ENCODE data around the gene ASB9. TPM values are rescaled to one million over a fixed set of nuclear protein-coding genes. Genes with fewer than 3 reads are reported as not detected.

The ASB9 gene
- total RNA-seq, 6 experiments from 2014 or later = 0.41 to 0.94 (median 0.58) TPM

DNA sequence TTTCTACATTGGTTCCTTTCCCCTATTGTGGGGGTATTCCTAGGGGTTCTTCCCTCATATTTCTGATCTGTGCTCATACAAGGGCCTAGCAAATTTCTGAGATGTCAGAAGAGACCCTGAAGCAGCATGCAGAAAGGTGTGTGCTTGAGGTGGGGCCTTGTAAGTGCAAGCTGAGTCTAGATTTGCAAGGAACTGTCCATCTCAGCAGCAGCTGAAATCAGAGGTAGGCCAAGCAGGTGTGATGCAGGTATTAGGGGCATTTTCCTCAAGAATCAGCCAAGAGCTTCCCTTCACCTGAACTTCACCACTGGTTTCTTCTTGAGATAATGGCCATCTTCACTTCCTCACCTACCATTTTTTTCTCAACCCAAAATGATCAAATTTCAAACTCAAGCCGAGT lies 45.1 kb downstream of the ASB9 start:
- H3K36me3 Mint-ChIP-seq (ENCODE audit: low read depth) = no peaks in the 10 kb centered on the region

DNA sequence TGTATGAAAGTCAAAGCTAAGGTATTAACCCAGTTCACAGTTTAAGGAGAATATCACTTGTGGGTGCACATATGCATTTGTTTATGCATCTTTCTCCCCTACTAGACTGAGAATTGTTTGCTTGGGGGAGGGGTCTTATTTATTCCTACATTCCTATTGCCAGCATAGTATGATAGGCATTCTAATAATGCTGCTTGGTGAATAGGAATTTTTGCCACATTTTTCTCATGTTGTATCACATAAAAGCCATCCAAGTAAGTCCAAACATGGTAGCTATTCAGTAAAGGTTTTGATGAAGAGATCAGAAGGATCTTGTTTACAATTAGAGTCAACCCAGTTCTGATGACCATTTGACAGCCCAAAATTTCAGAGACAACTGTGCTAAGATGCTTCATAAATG lies 48.6 kb downstream of the ASB9 start:
- H3K9me3 Mint-ChIP-seq = no peaks in the 10 kb centered on the region
- H3K27me3 Mint-ChIP-seq (ENCODE audit: insufficient read depth) = peaks cover 3% of the 10 kb centered on the region; the same call in 1 of the 2 replicates

More for the DNA sequence above, 45.1 kb downstream of the ASB9 start:
- Mint-ChIP-seq H3K27ac (no peak overlapping the region), H3K27me3 (ENCODE audit: insufficient read depth) (peaks cover 4% of the 10 kb centered on the region; the same call in 1 of the 2 replicates), H3K4me3 (no peak overlapping the region), H3K4me1 (ENCODE audit: low read depth) (peaks cover 7% of the 10 kb centered on the region), H3K9me3 (no peaks in the 10 kb centered on the region)
- TF ChIP-seq, protein P1, sequence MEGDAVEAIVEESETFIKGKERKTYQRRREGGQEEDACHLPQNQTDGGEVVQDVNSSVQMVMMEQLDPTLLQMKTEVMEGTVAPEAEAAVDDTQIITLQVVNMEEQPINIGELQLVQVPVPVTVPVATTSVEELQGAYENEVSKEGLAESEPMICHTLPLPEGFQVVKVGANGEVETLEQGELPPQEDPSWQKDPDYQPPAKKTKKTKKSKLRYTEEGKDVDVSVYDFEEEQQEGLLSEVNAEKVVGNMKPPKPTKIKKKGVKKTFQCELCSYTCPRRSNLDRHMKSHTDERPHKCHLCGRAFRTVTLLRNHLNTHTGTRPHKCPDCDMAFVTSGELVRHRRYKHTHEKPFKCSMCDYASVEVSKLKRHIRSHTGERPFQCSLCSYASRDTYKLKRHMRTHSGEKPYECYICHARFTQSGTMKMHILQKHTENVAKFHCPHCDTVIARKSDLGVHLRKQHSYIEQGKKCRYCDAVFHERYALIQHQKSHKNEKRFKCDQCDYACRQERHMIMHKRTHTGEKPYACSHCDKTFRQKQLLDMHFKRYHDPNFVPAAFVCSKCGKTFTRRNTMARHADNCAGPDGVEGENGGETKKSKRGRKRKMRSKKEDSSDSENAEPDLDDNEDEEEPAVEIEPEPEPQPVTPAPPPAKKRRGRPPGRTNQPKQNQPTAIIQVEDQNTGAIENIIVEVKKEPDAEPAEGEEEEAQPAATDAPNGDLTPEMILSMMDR (IDR thresholded peaks at IDR 0.05) = no peak
- no peak for DNase-seq

DNA sequence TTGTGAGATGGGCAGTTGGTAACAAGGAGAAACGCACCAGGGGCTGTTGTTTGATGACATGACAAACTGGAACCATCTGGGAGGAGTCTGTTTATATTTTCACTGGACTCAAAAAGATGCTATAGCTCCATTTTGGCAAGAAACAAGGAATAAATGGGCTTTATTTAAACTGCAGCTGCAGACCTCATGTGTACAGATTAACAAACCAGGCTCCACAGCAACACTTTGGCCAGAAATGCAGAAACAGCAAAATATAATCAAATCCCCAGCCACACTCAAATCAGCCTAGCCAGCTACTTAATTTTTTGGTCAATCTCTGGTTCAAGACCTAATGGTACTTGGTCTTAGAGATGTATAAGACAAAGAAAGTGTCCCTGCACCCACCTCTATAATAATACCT lies 52.7 kb downstream of the ASB9 start:
- H3K27me3 Mint-ChIP-seq (ENCODE audit: insufficient read depth) = peaks cover 2% of the 10 kb centered on the region
- H3K27ac Mint-ChIP-seq = no peak overlapping the region
- no peaks in the 10 kb centered on the region for H3K36me3 Mint-ChIP-seq (ENCODE audit: low read depth)
- H3K4me1 Mint-ChIP-seq (ENCODE audit: low read depth) = peaks cover 7% of the 10 kb centered on the region
- no peaks in the 10 kb centered on the region for H3K9me3 Mint-ChIP-seq
- H3K4me3 Mint-ChIP-seq = no peak overlapping the region
- DNase-seq = no peak
- TF ChIP-seq, protein P1 (IDR thresholded peaks at IDR 0.05) = no peak

More for the DNA sequence above, 48.6 kb downstream of the ASB9 start:
- TF ChIP-seq, protein P1 (IDR thresholded peaks at IDR 0.05) = no peak
- Mint-ChIP-seq H3K36me3 (ENCODE audit: low read depth) (no peaks in the 10 kb centered on the region), H3K4me3 (no peak overlapping the region), H3K27ac (no peak overlapping the region), H3K4me1 (ENCODE audit: low read depth) (peaks cover 7% of the 10 kb centered on the region)
- DNase-seq = no peak

DNA sequence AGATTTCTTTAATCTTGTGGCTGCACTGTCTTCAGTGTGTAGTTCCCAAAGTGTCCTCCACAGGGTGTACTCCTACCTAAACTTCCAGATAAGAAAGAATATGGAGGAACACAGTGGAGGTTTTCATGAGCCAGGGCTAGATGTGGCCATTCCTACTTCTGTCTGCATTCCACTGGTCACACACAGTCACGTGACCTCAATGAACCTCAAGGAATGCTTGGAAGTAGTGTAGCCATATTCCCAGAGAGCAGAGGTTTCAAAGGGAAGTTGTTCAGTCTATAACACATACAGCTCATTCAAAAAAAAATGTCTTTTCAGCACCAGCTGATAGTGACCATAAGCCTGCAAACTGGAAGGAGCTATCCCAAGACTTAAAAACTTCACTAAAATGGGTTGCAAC lies 53.6 kb downstream of the ASB9 start:
- peaks cover 2% of the 10 kb centered on the region for H3K27me3 Mint-ChIP-seq (ENCODE audit: insufficient read depth)
- no peaks in the 10 kb centered on the region for H3K9me3 Mint-ChIP-seq
- H3K36me3 Mint-ChIP-seq (ENCODE audit: low read depth) = no peaks in the 10 kb centered on the region
- no peak for DNase-seq
- H3K27ac Mint-ChIP-seq = no peak overlapping the region
- TF ChIP-seq, protein P1 (IDR thresholded peaks at IDR 0.05) = no peak
- H3K4me3 Mint-ChIP-seq = no peak overlapping the region
- peaks cover 7% of the 10 kb centered on the region for H3K4me1 Mint-ChIP-seq (ENCODE audit: low read depth)

DNA sequence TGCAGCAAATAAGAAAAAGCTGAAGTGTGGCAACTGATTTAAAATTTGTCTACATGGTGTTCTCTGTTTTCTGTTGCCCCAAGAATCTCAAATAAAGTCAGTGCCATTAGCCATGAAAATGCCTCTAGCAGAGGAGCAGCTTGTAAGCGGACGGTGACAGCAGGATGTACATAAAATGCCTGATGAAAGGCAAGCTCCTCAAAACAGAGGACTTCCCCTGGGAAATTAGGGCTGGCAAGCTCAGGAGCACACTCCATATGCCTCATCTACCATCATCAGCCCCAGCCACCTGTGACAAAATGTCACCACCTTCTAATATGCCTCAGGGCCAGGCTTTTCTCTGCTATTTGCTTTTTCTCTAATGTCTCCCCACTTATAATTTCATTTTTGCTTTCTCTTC lies 54.5 kb downstream of the ASB9 start:
- Mint-ChIP-seq H3K9me3 (no peaks in the 10 kb centered on the region), H3K4me1 (ENCODE audit: low read depth) (no peaks in the 10 kb centered on the region), H3K4me3 (no peak overlapping the region), H3K36me3 (ENCODE audit: low read depth) (no peaks in the 10 kb centered on the region), H3K27ac (no peak overlapping the region), H3K27me3 (ENCODE audit: insufficient read depth) (peaks cover 2% of the 10 kb centered on the region)
- DNase-seq = no peak
- TF ChIP-seq, protein P1 (IDR thresholded peaks at IDR 0.05) = no peak

DNA sequence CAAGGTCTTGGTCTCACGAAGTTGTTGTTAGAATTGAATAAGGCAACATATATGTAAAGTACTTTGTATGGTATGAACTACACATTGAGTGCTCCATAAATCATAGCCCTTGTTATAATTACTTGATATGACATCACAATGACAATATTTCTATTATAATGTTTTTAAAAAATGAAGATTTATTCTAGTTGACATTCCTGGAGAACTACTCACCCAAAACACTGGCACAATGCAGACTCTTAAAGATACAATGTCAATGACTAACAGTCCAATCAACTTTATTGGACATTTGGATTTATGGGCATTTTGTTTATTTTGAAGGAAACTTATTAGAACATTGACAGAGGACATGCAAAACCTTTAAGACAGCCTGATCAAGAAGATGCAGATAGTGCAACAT lies 55.3 kb downstream of the ASB9 start:
- Mint-ChIP-seq H3K4me3 (no peak overlapping the region), H3K27me3 (ENCODE audit: insufficient read depth) (peaks cover 2% of the 10 kb centered on the region), H3K27ac (no peak overlapping the region), H3K9me3 (no peaks in the 10 kb centered on the region), H3K36me3 (ENCODE audit: low read depth) (no peaks in the 10 kb centered on the region), H3K4me1 (ENCODE audit: low read depth) (no peaks in the 10 kb centered on the region)
- TF ChIP-seq, protein P1 (IDR thresholded peaks at IDR 0.05) = no peak
- no peak for DNase-seq

All from HFFc6 (cell line).